Activated CD4-positive, alpha-beta T cell treated with anti-CD3 and anti-CD28 coated beads for 48 hours (primary cell): ENCODE results near the gene ATXN2.
A peak's percentile ranks its signal among the peaks of the same experiment; 100 is the strongest.

Experiments
- DNase-seq: peaks from one replicate; pipeline ENCODE4 v3.0.0-alpha.2; 2020

The ATXN2 gene

DNA sequence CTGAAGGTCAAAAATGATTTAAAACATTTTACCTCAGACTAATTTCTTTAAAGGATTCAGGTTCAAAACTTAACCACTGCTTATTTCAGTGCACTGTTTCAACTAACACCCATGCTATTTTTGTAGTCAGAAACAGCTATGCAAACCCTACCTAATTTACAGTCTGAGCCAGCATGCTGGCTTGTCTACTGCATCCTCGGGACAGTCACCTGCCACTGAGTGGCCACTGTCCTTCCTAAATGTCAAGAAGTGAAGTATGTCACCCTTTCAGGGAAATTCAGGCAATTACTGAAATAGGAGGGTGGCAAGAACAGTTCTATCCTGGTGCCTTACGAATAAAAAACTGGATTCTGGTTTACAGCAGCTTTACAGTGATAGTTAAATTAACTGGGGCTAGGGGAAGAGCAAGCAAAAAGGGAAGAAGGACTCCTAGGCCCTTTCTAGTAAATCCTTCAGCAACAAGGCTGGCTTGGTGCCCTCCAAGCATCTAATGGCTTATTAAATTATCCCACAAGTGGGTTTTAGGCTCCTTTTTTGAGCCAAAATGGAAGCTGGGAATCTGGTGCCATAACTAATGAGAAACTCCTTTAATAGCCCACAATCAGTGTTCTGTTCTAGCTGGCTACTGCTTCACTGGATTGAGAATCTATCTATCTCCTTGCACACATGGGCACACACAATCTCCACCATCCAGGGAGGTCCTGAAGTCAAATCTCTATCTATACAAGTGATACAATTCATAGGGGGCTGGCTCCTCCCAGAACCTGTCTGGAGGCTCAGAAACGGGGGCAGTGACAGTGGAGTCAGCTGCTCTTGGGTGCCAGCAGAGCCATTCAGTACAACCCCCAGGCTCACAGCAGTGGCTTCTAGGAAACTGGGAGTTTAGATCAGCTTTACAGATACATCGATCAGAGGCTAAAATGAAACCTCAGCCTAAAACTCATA lies 150.0 kb downstream of the ATXN2 start:
- DNase-seq, result no peak

DNA sequence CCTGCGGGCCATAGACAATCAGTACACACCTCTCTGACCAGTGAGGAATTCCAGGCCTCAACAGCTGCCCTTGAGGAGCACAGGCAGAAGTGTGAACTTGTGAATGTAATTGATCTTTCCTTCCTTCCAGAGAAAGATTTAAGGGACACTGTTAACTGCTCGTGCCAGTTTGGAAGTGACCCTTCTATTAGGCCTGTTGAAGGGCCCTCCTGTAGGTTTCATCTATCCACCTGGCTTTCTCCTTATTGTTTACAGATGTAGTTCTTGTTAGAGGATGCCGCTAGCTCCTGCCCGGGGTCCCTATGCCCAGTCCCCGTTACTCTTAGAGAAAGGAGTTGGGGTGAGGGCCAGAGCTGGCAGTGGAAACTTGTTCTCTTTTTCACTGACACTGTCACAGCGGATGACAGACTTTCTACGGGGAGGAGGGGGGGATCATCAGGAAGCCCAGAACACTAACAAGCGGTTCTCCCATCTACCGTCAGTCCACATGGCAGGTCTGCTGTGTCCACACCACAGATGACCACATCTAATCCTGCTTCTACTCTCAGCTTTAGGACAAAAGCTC lies 150.8 kb downstream of the ATXN2 start:
- no peak for DNase-seq

DNA sequence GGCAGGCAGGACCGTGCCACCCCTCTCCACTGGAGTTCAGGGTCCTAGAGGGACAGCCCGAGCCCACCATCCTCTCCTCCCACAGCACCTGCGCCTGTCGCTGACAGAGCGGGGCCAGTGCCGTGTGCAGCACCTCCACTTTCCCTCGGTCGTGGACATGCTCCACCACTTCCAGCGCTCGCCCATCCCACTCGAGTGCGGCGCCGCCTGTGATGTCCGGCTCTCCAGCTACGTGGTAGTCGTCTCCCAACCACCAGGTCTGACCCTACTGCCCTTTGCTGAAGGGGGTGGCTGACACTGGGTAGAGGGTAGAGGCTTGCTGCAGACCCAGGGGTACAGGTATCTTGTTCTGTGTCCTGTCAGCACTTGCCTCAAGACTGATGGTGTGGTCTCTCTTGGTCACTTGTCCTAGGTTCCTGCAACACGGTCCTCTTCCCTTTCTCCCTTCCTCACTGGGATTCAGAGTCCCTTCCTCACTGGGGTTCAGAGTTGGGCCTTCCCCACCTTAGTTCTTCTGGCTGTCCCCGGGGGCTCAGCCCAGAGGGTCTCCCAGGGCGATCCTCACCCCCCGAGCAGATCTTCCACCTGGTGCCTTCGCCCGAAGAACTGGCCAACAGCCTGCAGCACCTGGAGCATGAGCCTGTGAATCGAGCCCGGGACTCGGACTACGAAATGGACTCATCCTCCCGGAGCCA lies 151.4 kb downstream of the ATXN2 start:
- DNase-seq, result no peak

DNA sequence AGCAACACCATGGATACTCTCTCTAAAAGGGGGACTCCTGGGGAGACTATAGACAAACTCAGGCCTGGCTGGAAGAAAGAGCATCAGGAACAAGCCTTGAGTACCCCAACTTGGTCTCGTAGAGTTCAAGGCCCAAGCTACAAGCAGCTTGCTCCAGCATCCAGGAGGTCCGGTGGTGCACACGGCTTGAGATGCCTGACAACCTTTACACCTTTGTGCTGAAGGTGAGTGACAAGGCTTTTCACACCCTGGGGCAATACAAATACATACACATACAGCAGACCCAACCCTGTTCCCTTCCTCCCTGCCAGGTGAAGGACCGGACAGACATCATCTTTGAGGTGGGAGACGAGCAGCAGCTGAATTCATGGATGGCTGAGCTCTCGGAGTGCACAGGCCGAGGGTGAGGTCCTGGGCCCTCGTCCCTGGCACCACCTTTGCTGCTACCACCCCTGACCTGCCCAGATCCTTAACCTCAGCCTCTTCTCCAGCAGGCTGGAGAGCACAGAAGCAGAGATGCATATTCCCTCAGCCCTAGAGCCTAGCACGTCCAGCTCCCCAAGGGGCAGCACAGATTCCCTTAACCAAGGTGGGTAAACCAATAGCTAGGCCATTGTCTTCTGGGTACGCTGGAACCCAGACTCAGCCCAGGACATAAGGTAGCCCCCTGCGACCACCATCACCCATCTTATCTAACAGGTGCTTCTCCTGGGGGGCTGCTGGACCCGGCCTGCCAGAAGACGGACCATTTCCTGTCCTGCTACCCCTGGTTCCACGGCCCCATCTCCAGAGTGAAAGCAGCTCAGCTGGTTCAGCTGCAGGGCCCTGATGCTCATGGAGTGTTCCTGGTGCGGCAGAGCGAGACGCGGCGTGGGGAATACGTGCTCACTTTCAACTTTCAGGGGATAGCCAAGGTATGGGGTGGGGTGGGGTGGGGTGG lies 152.2 kb downstream of the ATXN2 start:
- no peak for DNase-seq

DNA sequence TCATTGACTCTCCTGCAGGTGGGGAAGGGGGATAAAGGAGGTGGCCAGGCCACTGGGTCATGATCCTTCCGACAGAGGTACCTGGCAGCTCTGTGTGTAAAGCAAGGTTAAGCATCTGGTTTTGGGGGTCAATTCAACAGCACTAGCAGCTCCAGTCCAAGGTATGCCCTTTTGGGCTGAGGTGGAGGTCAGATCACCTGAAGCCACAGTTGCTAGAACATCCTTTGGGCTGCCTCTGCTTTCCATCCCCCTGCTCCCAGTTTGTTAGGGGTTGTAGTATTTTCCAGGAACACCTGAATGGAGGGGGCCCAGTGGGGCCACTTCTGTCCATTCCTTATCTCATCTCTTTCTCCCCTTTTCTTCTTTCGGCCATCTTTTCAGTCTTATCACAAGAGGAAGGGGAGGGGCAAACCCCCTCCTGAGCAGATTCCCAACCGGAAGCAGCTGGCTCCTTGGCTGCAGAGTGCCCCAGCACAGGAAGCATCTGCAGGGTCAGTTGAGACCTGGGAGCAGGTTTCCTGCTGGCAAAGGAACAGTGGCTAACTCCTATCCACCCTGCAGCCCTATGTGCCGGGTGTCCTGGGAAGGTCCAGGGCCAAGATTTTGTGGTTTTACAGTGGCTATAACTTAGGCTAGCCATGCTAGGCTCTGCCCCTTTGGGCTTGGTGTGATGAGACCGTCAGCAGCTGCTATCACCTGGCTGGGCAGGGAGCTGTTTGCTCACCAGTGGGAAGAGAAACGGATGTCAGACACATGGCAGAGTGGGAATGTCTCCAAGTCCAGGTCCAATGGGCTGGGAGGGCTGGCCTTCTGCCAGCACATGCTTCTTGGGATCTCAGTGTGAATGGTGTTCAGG lies 153.2 kb downstream of the ATXN2 start:
- no peak for DNase-seq

DNA sequence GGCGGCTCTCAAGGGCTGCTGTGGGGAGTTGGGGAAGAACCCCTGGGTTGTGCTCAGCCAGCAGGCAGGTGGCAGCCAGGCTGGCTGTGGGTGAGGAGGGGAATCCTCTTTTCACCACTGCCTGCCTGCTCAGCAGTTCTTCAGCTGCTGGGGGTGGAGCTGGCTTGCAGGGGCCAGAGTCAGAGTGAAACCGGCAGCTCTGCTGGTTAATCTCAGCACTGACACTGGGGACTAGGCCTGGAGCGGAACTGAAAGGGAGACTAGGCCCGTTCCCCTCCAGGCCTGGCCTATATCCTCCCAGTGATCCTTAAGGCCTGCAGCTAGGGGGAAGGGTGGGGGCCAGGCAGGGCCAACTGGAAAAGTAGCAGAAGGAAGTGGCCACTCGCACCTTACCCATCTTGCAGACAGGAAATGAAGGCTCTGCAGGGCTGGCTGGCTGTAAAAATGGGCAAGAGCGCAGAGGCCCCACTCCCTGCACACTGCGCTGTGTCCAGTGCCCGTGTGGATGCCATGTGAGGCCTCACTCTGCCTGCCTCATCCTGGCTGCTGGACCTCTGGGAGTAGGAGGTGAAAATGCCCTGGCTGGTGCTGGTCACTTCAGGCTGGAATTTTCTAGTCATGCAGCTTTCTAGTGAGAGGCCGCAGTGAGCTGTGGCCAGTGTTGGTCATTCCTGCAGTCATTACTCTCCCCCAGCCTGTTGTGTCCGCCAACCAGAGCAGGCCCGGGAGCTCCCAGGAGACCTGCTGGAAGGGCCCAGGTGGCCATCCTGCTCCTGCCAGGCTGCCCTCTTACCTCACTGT lies 154.0 kb downstream of the ATXN2 start:
- DNase-seq, result peak; percentile 92

DNA sequence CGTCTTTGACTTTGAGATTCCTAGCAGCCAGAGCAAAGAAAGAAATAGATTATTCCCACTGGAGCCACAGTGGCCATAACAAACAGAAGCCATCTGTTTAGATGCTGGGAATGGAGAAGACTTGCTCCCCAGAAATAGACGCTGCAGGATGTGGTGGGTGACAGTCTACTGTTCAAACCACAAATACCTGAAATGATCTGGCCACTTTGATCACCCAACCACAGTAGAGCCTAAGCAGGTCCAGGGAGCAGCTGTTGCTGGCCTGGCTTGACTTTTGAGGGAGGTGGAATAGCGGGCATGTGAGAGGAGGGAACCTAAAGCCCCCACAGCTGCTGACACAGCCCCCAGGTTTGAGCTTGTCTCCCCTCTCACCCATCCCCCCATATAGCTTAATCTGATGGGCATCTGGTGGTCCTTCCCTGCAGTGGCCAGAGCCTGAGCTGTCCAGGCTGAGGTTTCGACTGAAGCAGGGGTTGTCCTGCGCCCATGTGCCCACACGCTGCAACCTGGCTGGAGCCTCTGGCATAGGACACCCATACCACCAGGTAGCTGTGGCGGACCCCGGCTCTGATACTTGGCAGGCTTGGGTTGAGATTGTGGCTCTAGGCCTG lies 154.7 kb downstream of the ATXN2 start:
- DNase-seq, result peak; percentile 51

DNA sequence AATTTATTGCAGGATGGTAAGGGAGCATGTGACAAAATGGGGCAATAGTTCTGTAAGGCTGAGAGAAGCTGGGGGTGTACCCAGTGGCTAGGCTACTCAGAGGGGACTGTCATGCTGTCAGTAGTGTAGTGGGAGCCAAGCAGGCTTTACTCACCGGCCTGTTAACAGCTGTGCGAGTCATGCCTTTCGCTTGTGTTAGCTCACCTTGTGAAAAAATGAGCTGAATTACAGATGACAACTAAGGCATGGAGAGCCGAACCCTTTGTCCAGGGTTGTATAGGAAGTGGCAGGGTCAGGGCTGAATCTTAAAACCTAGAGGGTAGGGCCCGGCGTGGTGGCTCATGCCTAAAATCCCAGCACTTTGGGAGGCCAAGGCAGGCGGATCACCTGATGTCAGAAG lies 155.5 kb downstream of the ATXN2 start:
- DNase-seq, result peak; percentile 75

DNA sequence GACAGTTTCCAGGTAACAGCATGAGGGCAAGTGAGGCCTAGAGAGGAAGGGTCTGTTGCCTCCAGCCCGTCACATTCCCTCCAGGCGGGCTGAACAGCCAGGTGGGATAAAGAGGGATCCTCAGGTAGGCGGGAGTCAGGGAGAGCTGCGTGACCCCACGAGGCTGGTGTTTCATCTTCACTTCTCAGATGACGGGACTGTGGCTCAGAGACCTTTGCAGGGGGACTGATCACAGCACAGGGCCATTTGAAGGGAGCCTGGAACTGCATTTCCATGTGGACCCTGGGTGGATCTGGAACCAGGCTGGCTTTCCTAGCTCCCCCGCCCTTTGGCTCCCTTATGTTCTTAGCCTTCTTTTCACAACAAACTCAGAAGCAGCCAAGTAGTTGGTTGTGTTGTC lies 156.0 kb downstream of the ATXN2 start:
- DNase-seq, result no peak

DNA sequence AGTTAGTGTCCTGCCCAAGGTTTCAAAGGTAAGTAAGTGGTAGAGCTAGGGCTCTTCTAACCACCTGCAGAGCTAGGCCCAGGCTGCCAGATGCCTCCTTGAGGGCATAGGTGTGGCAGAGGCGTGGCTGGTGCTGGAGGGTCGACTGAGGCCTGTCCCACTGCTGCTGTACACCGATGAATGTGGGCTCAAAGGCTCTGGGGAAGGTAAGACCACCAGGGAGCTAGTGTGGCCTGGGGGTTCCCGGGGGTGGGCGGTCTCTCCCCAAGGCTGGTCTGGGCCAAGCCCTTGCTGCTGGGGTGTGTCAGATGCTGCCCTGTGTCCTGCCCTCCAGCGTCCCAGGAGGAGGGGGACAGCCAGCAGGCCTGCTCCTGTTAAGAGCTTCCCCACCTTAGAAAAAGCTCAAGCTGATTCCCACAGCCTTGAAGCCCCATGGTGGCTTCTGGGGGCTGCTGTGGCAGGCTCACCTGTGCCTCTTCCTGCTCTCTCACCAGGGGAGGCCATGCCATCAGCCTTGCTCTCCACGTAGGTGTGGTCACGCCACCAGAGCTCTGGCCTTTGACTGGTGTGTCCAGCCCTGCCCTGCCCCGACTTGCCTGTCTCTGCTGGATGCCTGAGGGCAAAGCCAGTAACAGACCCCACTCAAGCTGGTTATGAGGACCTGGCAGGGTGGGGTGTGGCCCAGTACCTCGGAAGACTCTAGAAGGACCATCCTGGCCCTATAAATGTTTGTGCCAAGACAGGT lies 156.6 kb downstream of the ATXN2 start:
- no peak for DNase-seq

DNA sequence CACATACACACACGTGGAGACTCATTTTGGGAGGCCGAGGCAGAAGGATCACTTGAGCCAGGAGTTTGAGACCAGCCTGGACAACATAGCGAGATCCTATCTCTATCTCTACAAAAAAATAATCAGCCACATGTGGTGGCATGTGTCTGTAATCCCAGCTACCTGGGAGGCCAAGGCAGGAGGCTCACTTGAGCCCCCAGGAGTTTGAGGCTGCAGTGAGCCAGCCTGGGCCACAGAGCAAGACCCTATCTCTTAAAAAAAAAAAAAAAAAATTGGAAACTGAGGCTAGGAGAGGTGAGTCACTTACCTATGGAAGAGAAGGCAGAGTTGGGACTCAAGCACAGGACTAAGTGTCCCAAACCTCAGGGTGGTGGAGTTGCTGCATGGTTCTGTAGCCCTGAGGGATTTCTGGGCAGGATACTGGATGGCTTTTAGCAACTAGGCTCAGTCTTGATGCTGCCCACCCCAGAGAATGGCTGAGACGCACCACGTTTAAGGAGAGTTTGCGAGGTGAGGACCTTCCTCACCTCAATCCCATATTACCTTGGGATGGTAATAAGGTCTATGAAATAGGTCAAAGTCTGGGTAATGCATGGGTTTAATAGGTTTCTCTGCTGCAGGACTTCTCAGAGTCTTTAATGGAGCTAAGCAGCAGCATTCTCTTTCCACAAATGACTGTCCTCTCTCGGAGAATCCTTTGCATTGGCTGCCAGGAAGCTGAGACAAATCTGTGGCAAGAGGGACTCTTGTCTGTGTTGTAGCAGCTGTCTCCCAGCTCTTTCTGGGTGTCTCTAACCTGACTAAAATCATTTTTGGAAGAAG lies 157.8 kb downstream of the ATXN2 start:
- no peak for DNase-seq

DNA sequence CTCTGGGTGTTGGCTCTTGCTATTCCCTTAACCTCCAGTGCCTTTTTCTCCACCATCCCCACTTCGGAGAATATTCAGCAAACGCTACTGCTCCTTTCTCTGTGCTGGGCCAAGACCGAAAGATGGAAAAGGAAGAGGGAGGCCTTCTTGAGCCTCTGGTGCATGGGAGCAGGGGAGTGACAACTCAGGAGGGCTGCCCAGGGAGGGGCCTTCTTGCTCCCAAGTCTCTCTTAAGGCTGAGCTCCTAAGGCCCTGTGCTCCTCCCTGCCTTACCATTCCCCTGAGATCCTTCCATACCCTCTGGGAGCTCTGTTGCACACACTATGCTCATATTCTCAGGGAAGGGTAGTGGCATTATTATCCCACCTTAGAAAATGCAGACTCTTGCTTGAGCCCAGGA lies 158.5 kb downstream of the ATXN2 start:
- DNase-seq, result no peak

DNA sequence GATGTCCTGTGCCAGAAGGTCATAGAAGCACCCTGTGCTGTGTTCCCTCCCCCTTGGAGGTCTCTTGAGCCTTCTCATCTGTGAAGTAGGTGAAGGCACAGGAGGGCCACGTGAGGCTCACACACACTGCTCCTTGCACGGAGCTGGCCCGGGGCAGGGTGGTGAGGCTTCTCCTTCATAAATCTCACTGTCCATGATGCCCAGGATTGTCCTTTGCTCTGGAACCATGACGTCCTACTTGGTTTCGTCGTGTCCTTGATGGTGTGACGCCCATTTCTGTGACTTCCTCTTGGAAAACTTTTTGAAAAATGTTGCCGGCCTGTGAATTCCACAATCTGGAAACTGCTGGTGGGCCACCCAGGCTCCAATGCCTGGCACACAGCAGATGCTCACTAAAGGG lies 159.0 kb downstream of the ATXN2 start:
- no peak for DNase-seq

DNA sequence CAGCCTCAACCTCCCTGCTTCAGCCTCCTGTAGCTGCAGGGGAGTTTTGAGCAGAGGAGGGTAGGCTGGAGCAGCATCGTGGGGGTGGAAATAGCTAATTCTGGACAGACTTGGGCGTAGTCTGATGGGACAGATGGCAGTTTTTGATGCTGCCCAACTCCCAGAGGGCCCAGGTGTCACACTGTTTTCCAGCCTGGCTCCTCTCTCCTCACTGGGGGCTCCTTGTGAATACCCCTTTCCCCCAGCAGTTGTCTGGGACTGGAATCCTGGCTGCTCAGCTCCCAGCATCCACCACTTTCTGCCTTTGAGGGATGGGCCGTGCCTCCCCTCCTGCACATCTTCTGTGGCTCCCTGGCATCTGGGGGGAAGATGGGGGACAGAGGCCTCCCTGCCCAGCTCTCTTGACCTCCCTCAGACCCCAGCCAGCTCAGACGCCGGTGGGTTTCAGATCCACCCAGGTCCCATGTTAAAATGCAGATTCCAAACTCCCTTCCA lies 159.4 kb downstream of the ATXN2 start:
- no peak for DNase-seq

DNA sequence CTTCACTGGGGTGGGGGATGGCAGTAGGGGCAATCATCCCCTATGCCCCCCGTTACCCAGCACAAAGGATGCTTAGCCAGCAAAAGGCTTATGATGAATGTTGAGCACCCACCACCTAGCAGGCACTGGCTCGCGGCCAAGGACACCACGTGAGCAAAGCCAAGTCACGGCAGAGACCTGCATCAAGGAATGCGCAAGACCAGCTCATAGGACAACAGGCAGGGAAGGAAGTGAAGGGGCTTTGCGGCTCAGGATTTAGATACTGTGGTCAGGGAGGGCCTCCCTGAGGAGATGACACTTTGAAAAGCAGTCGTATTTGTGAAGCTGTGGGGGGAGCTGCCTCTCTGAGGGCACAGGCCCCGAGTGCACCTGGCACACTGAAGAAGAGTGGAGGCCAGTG lies 160.6 kb downstream of the ATXN2 start:
- DNase-seq, result peak; percentile 64

DNA sequence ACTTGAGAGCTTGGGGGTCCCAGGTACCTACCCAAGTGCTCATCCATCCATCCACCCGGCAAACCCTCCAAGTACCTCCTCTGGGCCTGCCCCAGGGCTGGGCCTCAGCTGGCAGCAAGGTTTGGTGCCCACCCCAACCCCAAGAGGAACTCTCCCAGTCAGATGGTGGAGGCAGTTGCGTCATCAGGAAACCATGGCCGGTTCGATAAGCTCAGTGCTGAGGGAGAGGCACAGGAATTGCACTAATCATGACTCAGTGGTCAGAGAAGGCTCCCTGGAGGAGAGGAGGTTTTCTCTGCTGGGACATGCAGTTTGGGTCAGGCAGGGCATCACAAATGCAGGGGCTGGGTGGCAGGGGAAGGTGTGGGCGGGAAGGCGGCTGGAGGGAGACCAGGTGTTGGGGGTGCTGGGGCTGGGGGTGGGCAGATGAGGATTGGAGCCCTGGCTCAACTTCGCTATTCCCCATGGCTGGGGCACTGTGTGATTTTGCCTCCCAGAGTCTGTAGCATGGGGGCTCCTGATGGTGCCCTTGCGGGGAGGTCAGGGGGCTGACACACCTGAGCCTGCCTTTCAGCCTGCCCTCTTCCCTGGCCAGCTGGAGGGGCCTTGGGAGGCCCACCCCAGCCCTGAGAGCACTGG lies 161.2 kb downstream of the ATXN2 start:
- no peak for DNase-seq

DNA sequence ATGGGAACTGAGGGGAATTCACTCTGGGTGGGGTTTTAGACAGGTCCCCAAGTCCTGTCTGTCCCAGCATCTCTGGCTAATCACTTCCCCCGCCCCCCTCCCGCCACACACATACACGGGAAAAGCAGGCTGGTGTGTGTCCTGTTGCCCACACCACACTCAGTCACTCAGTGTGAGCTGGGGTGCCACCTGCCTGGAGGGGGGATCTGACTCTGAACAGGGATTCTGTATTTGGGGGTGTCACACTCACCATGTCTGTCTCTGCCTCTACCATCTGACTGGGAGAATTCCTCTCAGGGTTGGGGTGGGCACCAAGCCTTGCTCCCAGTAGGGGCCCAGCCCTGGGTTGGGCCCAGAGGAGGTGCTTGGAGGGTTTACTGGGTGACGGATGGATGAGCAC lies 162.3 kb downstream of the ATXN2 start:
- DNase-seq, result no peak

DNA sequence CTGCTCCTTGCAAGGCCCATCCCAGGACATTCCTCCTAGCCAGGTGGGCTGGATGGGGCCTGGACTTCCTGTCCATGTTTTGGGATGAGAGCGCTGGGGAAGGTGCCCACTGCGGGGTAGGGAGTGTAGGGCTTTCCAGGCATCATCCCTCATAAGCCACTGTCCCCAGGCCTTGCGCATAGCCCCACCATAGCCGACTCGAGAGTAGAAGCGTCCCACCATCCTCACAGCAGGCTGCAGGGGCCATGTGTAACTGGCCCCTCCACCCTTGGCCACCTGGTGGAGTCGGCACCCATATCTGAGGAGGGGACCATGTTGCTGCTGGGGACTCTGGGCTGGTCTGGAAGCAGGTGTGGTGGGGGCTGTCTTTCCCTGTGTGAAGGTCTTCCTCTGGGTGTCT lies 162.8 kb downstream of the ATXN2 start:
- no peak for DNase-seq
